K562 (cell line): ENCODE results near the gene RHOC. TPM values are rescaled to one million over a fixed set of nuclear protein-coding genes. Genes with fewer than 3 reads are reported as not detected.

Experiments
- CCAR2 ChIP-seq: fragments of 200-400 bp; formaldehyde crosslinking; IDR thresholded peaks from 2 replicates; pipeline ENCODE4 v1.6.1; 2017; ENCODE audit warnings: mild to moderate bottlenecking, low read depth, low read length
- CREBBP ChIP-seq: IDR thresholded peaks from one replicate; pipeline ENCODE4 v1.6.1; 2012; ENCODE audit warnings: low read depth, mild to moderate bottlenecking, control low read depth, inconsistent platforms, low read length
- E2F1 ChIP-seq: sonication (generic); formaldehyde crosslinking; IDR thresholded peaks from 2 replicates; pipeline ENCODE4 v1.8.1; 2023; ENCODE audit warnings: mild to moderate bottlenecking, missing genetic modification reagents, moderate library complexity
- ELK3 ChIP-seq: fragments of 450-650 bp; formaldehyde crosslinking; IDR thresholded peaks from 2 replicates; pipeline ENCODE4 v1.4.0; 2020; ENCODE audit warnings: mild to moderate bottlenecking
- HNRNPLL ChIP-seq: fragments of 200-400 bp; formaldehyde crosslinking; IDR thresholded peaks from 2 replicates; pipeline ENCODE4 v1.6.1; 2017; ENCODE audit warnings: low read length, low read depth, mild to moderate bottlenecking; ENCODE audit not compliant: poor library complexity, severe bottlenecking
- JUN ChIP-seq, 2 experiments: sonication (generic) in 1 of 2; formaldehyde crosslinking in 1 of 2; IDR thresholded peaks; 2 replicates each; pipeline versions ENCODE4 v1.6.1 to v1.8.0; 2012 to 2022; ENCODE audit warnings: borderline replicate concordance in 2 of 2, mild to moderate bottlenecking in 2 of 2, improper control_type of control experiment in 1 of 2, low read depth in 1 of 2, low read length in 1 of 2, missing genetic modification reagents in 1 of 2
- MYC ChIP-seq, 2 experiments: fragments of 250-450 bp in 1 of 2; sonication (Bioruptor Pico) in 1 of 2; IDR thresholded peaks; 2 replicates each; pipeline versions ENCODE4 v1.5.1 to v1.6.1; 2012 to 2021; ENCODE audit warnings: low read depth in 2 of 2, borderline replicate concordance in 1 of 2, improper control_type of control experiment in 1 of 2, low read length in 1 of 2, mild to moderate bottlenecking in 1 of 2, moderate library complexity in 1 of 2
- RBFOX2 ChIP-seq: fragments of 200-400 bp; formaldehyde crosslinking; IDR thresholded peaks from 2 replicates; pipeline ENCODE4 v1.6.1; 2017; ENCODE audit warnings: low read depth, mild to moderate bottlenecking, low read length, moderate library complexity
- SMARCA5 ChIP-seq: fragments of 450-650 bp; IDR thresholded peaks from 2 replicates; pipeline ENCODE4 v1.6.1; 2016
- STAG1 ChIP-seq: sonication (generic); formaldehyde crosslinking; IDR thresholded peaks from 2 replicates; pipeline ENCODE4 v1.5.0; 2020; ENCODE audit warnings: missing genetic modification reagents, borderline replicate concordance
- THAP12 ChIP-seq: fragments of 250-450 bp; sonication (Bioruptor Pico); IDR thresholded peaks from 2 replicates; pipeline ENCODE4 v1.9.0; 2021; ENCODE audit warnings: mild to moderate bottlenecking, inconsistent platforms
- THRA ChIP-seq: fragments of 450-650 bp; IDR thresholded peaks from 2 replicates; pipeline ENCODE4 v1.6.1; 2017; ENCODE audit warnings: mild to moderate bottlenecking, moderate library complexity
- ZC3H8 ChIP-seq: fragments of 450-650 bp; IDR thresholded peaks from 2 replicates; pipeline ENCODE4 v1.6.1; 2017
- ZMIZ1 ChIP-seq, 2 experiments: fragments of 150-350 bp in 1 of 2; IDR thresholded peaks; 2 replicates each; pipeline ENCODE4 v1.6.1; 2012 to 2016; ENCODE audit warnings: low read depth in 2 of 2, low read length in 2 of 2, mild to moderate bottlenecking in 1 of 2, moderate library complexity in 1 of 2
- ZNF23 ChIP-seq: fragments of 250-450 bp; sonication (Bioruptor Pico); IDR thresholded peaks from 2 replicates; pipeline ENCODE4 v1.4.0; 2020; ENCODE audit warnings: mild to moderate bottlenecking
- polyA plus RNA-seq, 8 experiments: library from polyadenylated mRNA; depleted of rRNA in 4 of 8; stranded (reverse) in 5 of 8; unstranded in 3 of 8; fragments of >200 nt; fragmentation: Nextera tagmentation in 2 of 8; fragmentation: Illumina TruSeq in 1 of 8; extraction: Ambion mirVana in 2 of 8; extraction: Trizol in 1 of 8; gene quantifications; 2 replicates each; pipeline versions ENCODE4 v1.2.1 to v1.2.3, GENCODE V29; 2011 to 2014; ENCODE audit warnings: inconsistent platforms in 1 of 8, missing spikeins in 1 of 8
- total RNA-seq, 7 experiments: library from RNA; depleted of rRNA in 6 of 7; stranded (reverse); fragments of >200 nt in 6 of 7; fragmentation: Illumina TruSeq in 2 of 7; extraction: Trizol in 2 of 7; gene quantifications; 2 replicates each; pipeline versions ENCODE4 v1.2.1 to v1.2.3, GENCODE V29; 2011 to 2021; ENCODE audit warnings: low replicate concordance in 1 of 7

The RHOC gene
- total and polyA plus RNA-seq, 9 of the 15 experiments (the other 6 are each of a cell fraction or from before 2014, with no cell fraction given) = 35.2 to 364 (median 204) TPM

GRCh38 chr1:112707221-112708001 is 484 bp upstream of the RHOC start (continued):
- TF ChIP-seq ZMIZ1 (IDR thresholded peaks at IDR 0.05; ENCODE audit: low read depth in 2 of 2, low read length in 2 of 2) (0 out of 4 replicates have a peak, but pooled peaks of 1 of the 2 experiments have one; percentile 9), JUN (IDR thresholded peaks at IDR 0.05; ENCODE audit: borderline replicate concordance, low read depth, low read length) (no peak), JUN (CRISPR knock-in tag; IDR thresholded peaks at IDR 0.05; ENCODE audit: borderline replicate concordance) (no peak), MYC (IDR thresholded peaks at IDR 0.05; ENCODE audit: low read depth, low read length) (peak; percentile 67), MYC (CRISPR knock-in tag; IDR thresholded peaks at IDR 0.05; ENCODE audit: borderline replicate concordance, low read depth) (no peak), STAG1 (CRISPR knock-in tag) (peak; percentile 84; the same call in 1 of the 2 replicates), CREBBP (no peak), ZC3H8 (no peak), E2F1 (CRISPR knock-in tag) (peak; percentile 56; the same call in 1 of the 2 replicates), HNRNPLL (no peak), ELK3 (CRISPR knock-in tag) (no peak), SMARCA5 (no peak), ZNF23 (CRISPR knock-in tag) (no peak), THAP12 (CRISPR knock-in tag) (peak; percentile 82; the same call in 1 of the 2 replicates), CCAR2 (no peak), THRA (no peak), RBFOX2 (peak; percentile 43)
